Measurements from ENCODE around the gene KSR2.

DNA sequence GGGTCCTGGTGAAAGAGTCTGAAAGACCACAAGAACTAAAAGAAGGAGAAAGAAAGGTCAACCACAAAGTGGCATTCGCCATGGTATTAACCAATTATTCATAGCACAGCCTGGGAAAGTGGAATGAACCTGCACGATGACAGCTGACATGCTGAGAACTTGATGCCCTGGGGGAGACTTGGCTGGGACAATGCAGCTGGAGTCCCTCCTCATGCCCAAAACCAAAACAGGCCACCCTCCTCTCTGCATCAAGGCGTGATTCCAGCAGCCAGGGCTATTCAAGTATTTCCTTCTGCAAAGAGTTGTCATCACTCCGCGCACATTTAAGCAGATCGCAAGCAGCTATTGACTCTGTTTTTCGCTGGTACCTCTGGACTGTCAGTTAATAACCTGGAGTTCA lies 440.3 kb downstream of the KSR2 start:
- TF ChIP-seq, protein P1, sequence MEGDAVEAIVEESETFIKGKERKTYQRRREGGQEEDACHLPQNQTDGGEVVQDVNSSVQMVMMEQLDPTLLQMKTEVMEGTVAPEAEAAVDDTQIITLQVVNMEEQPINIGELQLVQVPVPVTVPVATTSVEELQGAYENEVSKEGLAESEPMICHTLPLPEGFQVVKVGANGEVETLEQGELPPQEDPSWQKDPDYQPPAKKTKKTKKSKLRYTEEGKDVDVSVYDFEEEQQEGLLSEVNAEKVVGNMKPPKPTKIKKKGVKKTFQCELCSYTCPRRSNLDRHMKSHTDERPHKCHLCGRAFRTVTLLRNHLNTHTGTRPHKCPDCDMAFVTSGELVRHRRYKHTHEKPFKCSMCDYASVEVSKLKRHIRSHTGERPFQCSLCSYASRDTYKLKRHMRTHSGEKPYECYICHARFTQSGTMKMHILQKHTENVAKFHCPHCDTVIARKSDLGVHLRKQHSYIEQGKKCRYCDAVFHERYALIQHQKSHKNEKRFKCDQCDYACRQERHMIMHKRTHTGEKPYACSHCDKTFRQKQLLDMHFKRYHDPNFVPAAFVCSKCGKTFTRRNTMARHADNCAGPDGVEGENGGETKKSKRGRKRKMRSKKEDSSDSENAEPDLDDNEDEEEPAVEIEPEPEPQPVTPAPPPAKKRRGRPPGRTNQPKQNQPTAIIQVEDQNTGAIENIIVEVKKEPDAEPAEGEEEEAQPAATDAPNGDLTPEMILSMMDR (conservative IDR thresholded peaks at IDR 0.05; ENCODE audit: low read depth, low read length) = no peak
- TF ChIP-seq EZH2 (IDR thresholded peaks at IDR 0.05; ENCODE audit: borderline replicate concordance, low read depth, low read length, poor library complexity, severe bottlenecking) = no peak

Data from A673 (cell line).